Neural cell (in vitro differentiated cells): ENCODE data around the gene OR2T11.
"Not testable (repeated sequence)": the region's sequence is repeated elsewhere in the genome, so short reads cannot be mapped to it uniquely, and the experiment has no call there.

Experiments used
- EZH2 ChIP-seq: fragments of 200-600, 300-800 bp; shearing (Covaris generic), sonication (generic); IDR thresholded peaks from 2 replicates; pipeline ENCODE4 v1.6.1; 2014; ENCODE audit warnings: antibody characterized with exemption, low read length, borderline replicate concordance, mild to moderate bottlenecking; ENCODE audit not compliant: insufficient read depth, poor library complexity, severe bottlenecking
- POLR2AphosphoS5 ChIP-seq: IDR thresholded peaks from 2 replicates; pipeline ENCODE4 v1.6.1; 2012
- RAD21 ChIP-seq: fragments of 450-650 bp; conservative IDR thresholded peaks from 2 replicates; pipeline ENCODE4 v1.6.1; 2014; ENCODE audit warnings: antibody characterized with exemption, mild to moderate bottlenecking, moderate library complexity
- TF ChIP-seq, protein P1 (sequence below): fragments of 450-650 bp; IDR thresholded peaks from 2 replicates; pipeline ENCODE4 v1.5.1; 2014; ENCODE audit warnings: antibody characterized with exemption, mild to moderate bottlenecking, moderate library complexity; ENCODE audit not compliant: poor library complexity, severe bottlenecking
- TF ChIP-seq, protein P2 (sequence below): IDR thresholded peaks from 2 replicates; pipeline ENCODE4 v1.6.1; 2012; ENCODE audit warnings: borderline replicate concordance

DNA sequence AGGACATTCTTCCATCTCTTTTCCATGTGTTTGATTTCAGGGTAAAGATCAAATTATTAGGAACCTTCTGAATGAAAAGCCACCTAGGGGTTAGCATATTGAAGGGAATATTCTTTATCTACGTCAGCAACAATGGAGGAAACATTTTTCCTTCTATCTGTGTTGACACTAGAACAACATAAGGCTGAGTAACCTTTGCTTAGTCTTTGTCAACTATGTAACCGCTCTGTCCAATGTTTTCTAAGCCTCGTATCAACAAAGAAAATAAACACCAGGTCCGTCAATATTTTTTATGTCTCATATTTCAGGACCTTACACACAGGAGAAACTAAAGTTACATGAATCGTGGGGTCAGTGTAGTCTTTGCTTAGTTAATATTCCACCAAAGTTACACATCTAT, 1.7 kb upstream of the OR2T11 start:
- TF ChIP-seq, protein P1, sequence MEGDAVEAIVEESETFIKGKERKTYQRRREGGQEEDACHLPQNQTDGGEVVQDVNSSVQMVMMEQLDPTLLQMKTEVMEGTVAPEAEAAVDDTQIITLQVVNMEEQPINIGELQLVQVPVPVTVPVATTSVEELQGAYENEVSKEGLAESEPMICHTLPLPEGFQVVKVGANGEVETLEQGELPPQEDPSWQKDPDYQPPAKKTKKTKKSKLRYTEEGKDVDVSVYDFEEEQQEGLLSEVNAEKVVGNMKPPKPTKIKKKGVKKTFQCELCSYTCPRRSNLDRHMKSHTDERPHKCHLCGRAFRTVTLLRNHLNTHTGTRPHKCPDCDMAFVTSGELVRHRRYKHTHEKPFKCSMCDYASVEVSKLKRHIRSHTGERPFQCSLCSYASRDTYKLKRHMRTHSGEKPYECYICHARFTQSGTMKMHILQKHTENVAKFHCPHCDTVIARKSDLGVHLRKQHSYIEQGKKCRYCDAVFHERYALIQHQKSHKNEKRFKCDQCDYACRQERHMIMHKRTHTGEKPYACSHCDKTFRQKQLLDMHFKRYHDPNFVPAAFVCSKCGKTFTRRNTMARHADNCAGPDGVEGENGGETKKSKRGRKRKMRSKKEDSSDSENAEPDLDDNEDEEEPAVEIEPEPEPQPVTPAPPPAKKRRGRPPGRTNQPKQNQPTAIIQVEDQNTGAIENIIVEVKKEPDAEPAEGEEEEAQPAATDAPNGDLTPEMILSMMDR, result not testable (repeated sequence)
- TF ChIP-seq, protein P2, sequence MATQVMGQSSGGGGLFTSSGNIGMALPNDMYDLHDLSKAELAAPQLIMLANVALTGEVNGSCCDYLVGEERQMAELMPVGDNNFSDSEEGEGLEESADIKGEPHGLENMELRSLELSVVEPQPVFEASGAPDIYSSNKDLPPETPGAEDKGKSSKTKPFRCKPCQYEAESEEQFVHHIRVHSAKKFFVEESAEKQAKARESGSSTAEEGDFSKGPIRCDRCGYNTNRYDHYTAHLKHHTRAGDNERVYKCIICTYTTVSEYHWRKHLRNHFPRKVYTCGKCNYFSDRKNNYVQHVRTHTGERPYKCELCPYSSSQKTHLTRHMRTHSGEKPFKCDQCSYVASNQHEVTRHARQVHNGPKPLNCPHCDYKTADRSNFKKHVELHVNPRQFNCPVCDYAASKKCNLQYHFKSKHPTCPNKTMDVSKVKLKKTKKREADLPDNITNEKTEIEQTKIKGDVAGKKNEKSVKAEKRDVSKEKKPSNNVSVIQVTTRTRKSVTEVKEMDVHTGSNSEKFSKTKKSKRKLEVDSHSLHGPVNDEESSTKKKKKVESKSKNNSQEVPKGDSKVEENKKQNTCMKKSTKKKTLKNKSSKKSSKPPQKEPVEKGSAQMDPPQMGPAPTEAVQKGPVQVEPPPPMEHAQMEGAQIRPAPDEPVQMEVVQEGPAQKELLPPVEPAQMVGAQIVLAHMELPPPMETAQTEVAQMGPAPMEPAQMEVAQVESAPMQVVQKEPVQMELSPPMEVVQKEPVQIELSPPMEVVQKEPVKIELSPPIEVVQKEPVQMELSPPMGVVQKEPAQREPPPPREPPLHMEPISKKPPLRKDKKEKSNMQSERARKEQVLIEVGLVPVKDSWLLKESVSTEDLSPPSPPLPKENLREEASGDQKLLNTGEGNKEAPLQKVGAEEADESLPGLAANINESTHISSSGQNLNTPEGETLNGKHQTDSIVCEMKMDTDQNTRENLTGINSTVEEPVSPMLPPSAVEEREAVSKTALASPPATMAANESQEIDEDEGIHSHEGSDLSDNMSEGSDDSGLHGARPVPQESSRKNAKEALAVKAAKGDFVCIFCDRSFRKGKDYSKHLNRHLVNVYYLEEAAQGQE, result not testable (repeated sequence)
- TF ChIP-seq POLR2AphosphoS5, RAD21, EZH2: not testable (repeated sequence)
